ENCODE measurements around the gene NFIA. TPM values are rescaled to one million over a fixed set of nuclear protein-coding genes. Genes with fewer than 3 reads are reported as not detected.

Gene NFIA
- total and polyA plus RNA-seq, 2 donors (not counting 1 experiment from before 2014, with no cell fraction given): 0.28 to 0.54 TPM

DNA sequence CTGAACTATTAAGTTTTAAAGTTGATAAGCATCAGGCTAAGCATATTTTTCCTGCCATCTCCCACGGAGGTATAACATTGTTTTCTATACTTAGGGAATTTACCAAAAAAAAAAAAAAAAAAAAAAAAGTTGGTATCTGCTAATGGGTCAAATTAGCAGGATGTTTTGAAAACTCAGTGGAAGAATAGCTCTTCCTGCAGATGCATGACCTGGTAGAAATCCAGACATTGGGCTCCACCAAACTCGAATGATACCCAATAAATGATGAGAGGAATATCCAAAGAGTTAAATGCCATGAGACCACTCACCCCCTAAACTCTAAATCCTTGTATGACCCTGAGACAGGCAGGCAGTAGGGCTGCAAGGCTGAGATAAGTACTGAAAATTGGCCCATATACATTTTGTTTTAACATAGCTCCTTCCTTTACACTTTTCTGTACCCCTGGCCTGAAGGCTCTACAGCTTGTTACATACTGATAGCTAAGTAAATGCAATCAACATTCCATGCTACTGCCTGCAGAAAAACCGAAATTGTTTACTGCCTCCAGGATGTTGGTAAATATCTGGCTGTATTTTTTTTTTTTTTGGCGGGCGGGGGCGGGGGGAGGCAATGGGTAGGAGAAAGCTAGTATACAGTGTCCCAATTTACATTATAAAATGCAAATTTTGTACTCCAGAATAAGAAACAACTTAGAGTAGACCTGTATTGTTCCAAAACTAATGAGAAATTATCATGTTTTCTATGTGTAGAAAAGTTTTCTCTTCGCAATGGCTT is 57.6 kb downstream of the NFIA start:
- no peaks in the 10 kb centered on the region for H3K4me1 Mint-ChIP-seq
- Histone ChIP-seq H3K27me3 (replicated peaks in 1 of 4; ENCODE audit: control extremely low read depth in 1 of 4, control insufficient read depth in 3 of 4, insufficient read depth in 4 of 4, low read length in 3 of 4) (no peaks in the 10 kb centered on the region), H2AFZ (ENCODE audit: insufficient read depth, low read depth, low read length, poor library complexity, severe bottlenecking) (no peak overlapping the region), H3K4me3 (ENCODE audit: control extremely low read depth in 1 of 5, extremely low read depth in 1 of 5, insufficient read depth in 1 of 5, low read depth in 2 of 5, low read length in 4 of 5) (no peak overlapping the region), H3K4me2 (replicated peaks; ENCODE audit: low read depth, low read length, poor library complexity, severe bottlenecking) (no peak overlapping the region), H4K20me1 (ENCODE audit: control insufficient read depth, insufficient read depth, low read length, poor library complexity, severe bottlenecking) (no peaks in the 10 kb centered on the region), H3K9me3 (ENCODE audit: control extremely low read depth in 1 of 3, control insufficient read depth in 2 of 3, insufficient read depth in 1 of 3, low read length in 2 of 3) (no peaks in the 10 kb centered on the region), H3K4me1 (ENCODE audit: control insufficient read depth in 2 of 2, insufficient read depth in 2 of 2, low read length in 2 of 2) (no peaks in the 10 kb centered on the region), H3K36me3 (replicated peaks in 1 of 2; ENCODE audit: control extremely low read depth in 1 of 2, control insufficient read depth in 1 of 2, extremely low read depth in 1 of 2, insufficient read depth in 2 of 2, low read length in 1 of 2) (no peaks in the 10 kb centered on the region), H3K9ac (ENCODE audit: low read length) (no peak overlapping the region), H3K79me2 (ENCODE audit: control insufficient read depth, insufficient read depth, low read length) (no peaks in the 10 kb centered on the region), H3K27ac (ENCODE audit: low read length in 2 of 2) (no peak overlapping the region)
- DNase-seq (no peak), ATAC-seq (ENCODE audit: low read depth) (no peak)
- TF ChIP-seq, protein P1, sequence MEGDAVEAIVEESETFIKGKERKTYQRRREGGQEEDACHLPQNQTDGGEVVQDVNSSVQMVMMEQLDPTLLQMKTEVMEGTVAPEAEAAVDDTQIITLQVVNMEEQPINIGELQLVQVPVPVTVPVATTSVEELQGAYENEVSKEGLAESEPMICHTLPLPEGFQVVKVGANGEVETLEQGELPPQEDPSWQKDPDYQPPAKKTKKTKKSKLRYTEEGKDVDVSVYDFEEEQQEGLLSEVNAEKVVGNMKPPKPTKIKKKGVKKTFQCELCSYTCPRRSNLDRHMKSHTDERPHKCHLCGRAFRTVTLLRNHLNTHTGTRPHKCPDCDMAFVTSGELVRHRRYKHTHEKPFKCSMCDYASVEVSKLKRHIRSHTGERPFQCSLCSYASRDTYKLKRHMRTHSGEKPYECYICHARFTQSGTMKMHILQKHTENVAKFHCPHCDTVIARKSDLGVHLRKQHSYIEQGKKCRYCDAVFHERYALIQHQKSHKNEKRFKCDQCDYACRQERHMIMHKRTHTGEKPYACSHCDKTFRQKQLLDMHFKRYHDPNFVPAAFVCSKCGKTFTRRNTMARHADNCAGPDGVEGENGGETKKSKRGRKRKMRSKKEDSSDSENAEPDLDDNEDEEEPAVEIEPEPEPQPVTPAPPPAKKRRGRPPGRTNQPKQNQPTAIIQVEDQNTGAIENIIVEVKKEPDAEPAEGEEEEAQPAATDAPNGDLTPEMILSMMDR (IDR thresholded peaks at IDR 0.05): no peak
- TF ChIP-seq EZH2 (IDR thresholded peaks at IDR 0.05; ENCODE audit: borderline replicate concordance, insufficient read depth, low read depth, low read length, poor library complexity, severe bottlenecking): no peak
- no peaks in the 10 kb centered on the region for H3K9me3 Mint-ChIP-seq (ENCODE audit: insufficient read depth)
- WGBS (ENCODE audit: insufficient coverage): no CpG with 5 or more reads among the region's 7 CpGs
- no peak overlapping the region for H3K27ac Mint-ChIP-seq
- no peak overlapping the region for H3K4me3 Mint-ChIP-seq
- CTCF ChIA-PET: interaction anchor here (0.6 to 1.0 kb wide), 3 partner anchors 28 to 97 kb away, joined by 3 to 5 read pairs (median 3); no protein-coding TSS in a partner anchor
- POLR2A ChIA-PET: interaction anchor here (0.6 kb wide), 1 partner anchor 1114 kb away, joined by 3 read pairs; no protein-coding TSS in a partner anchor
- intact Hi-C loops (cut with micrococcal nuclease): no loop called here
- peaks cover 4% of the 10 kb centered on the region for H3K27me3 Mint-ChIP-seq

DNA sequence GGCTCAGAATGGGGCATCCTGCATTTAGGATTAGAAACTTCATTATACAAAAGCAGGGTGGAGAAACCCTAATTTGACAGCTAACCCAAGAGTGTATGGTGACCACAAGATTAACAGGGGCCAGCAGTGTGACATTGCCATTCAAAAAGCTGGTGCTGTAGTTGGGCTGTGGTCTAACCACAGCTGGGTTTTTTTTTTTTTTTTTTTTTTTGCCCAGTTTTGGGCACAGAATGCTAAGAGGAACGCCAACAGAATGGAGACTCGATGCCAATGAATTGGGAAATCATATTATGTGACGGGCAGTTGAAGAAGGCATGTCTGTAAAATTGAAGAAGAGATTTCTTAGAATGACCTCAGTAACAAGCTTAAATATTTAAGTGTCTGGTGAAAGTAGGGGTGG is 58.4 kb downstream of the NFIA start:
- no peak overlapping the region for H2AFZ ChIP-seq (ENCODE audit: insufficient read depth, low read depth, low read length, poor library complexity, severe bottlenecking)

More for the DNA sequence above, 58.4 kb downstream of the NFIA start:
- H3K9me3 ChIP-seq (ENCODE audit: control extremely low read depth in 1 of 3, control insufficient read depth in 2 of 3, insufficient read depth in 1 of 3, low read length in 2 of 3): no peaks in the 10 kb centered on the region
- no peak overlapping the region for H3K27ac Mint-ChIP-seq
- DNase-seq: no peak
- no peak for TF ChIP-seq EZH2 (IDR thresholded peaks at IDR 0.05; ENCODE audit: borderline replicate concordance, insufficient read depth, low read depth, low read length, poor library complexity, severe bottlenecking)
- TF ChIP-seq, protein P1 (IDR thresholded peaks at IDR 0.05): no peak
- intact Hi-C loops (cut with micrococcal nuclease): no loop called here
- no peaks in the 10 kb centered on the region for H4K20me1 ChIP-seq (ENCODE audit: control insufficient read depth, insufficient read depth, low read length, poor library complexity, severe bottlenecking)
- no peak overlapping the region for H3K4me3 Mint-ChIP-seq
- H3K9ac ChIP-seq (ENCODE audit: low read length): no peak overlapping the region
- no peaks in the 10 kb centered on the region for H3K4me1 ChIP-seq (ENCODE audit: control insufficient read depth in 2 of 2, insufficient read depth in 2 of 2, low read length in 2 of 2)
- ATAC-seq (ENCODE audit: low read depth): no peak
- peaks cover 4% of the 10 kb centered on the region for H3K27me3 Mint-ChIP-seq
- no peak overlapping the region for H3K4me2 ChIP-seq (replicated peaks; ENCODE audit: low read depth, low read length, poor library complexity, severe bottlenecking)
- POLR2A ChIA-PET: interaction anchor here (0.6 kb wide), 1 partner anchor 1115 kb away, joined by 3 read pairs; no protein-coding TSS in a partner anchor
- no peaks in the 10 kb centered on the region for H3K4me1 Mint-ChIP-seq
- 33% methylated on average over 3 of the region's 3 CpGs for WGBS (ENCODE audit: insufficient coverage)
- no peaks in the 10 kb centered on the region for H3K79me2 ChIP-seq (ENCODE audit: control insufficient read depth, insufficient read depth, low read length)
- H3K4me3 ChIP-seq (ENCODE audit: control extremely low read depth in 1 of 5, extremely low read depth in 1 of 5, insufficient read depth in 1 of 5, low read depth in 2 of 5, low read length in 4 of 5): no peak overlapping the region
- no peaks in the 10 kb centered on the region for H3K27me3 ChIP-seq (replicated peaks in 1 of 4; ENCODE audit: control extremely low read depth in 1 of 4, control insufficient read depth in 3 of 4, insufficient read depth in 4 of 4, low read length in 3 of 4)
- H3K9me3 Mint-ChIP-seq (ENCODE audit: insufficient read depth): no peaks in the 10 kb centered on the region
- CTCF ChIA-PET: interaction anchor here (0.6 to 1.0 kb wide), 2 partner anchors 92 to 98 kb away, joined by 3 to 5 read pairs; no protein-coding TSS in a partner anchor
- H3K36me3 ChIP-seq (replicated peaks in 1 of 2; ENCODE audit: control extremely low read depth in 1 of 2, control insufficient read depth in 1 of 2, extremely low read depth in 1 of 2, insufficient read depth in 2 of 2, low read length in 1 of 2): no peaks in the 10 kb centered on the region
- H3K27ac ChIP-seq (ENCODE audit: low read length in 2 of 2): no peak overlapping the region

Measured in B cell (primary cell).